ENCODE measurements around the gene ENO1. TPM values are rescaled to one million over a fixed set of nuclear protein-coding genes. Genes with fewer than 3 reads are reported as not detected.
A peak's percentile ranks its signal among the peaks of the same experiment; 100 is the strongest.

ENO1 gene
- total and polyA plus RNA-seq, 9 of the 15 experiments (the other 6 are each of a cell fraction or from before 2014, with no cell fraction given): 2,249 to 7,472 (median 2,868) TPM

- TF ChIP-seq ZBTB40 (IDR thresholded peaks at IDR 0.05) (no peak), ZBTB40 (CRISPR knock-in tag; IDR thresholded peaks at IDR 0.05) (0 out of 2 replicates have a peak, but pooled peaks have one; percentile 13), DLX4 (CRISPR knock-in tag; IDR thresholded peaks at IDR 0.05) (no peak), ZNF740 (CRISPR knock-in tag; IDR thresholded peaks at IDR 0.05) (peak; percentile 71), ZNF740 (tag; IDR thresholded peaks at IDR 0.05) (no peak), MTA3 (IDR thresholded peaks at IDR 0.05; ENCODE audit: borderline replicate concordance) (0 out of 2 replicates have a peak, but pooled peaks have one; percentile 8), EP400 (IDR thresholded peaks at IDR 0.05) (no peak), ZNF644 (tag; IDR thresholded peaks at IDR 0.05; ENCODE audit: low read depth) (no peak), CEBPZ (IDR thresholded peaks at IDR 0.05; ENCODE audit: borderline replicate concordance, low read depth, low read length) (no peak), MXD1 (CRISPR knock-in tag; IDR thresholded peaks at IDR 0.05; ENCODE audit: borderline replicate concordance, poor library complexity, severe bottlenecking) (no peak)
Observed at GRCh38 chr1:8816831-8817411, 61.6 kb downstream of the ENO1 start (continued).
